GM23338 (cell line): ENCODE results near the gene CTNNAL1. TPM values are rescaled to one million over a fixed set of nuclear protein-coding genes. Genes with fewer than 3 reads are reported as not detected.

ENCODE experiments used
- ATAC-seq: fragments of 200-7000 bp; cut with Tn5 transposase; 3 replicates; pipeline ENCODE4 v1.9.1; 2020
- DNase-seq: peaks from one replicate; pipeline ENCODE4 v3.0.0-alpha.2; 2015; ENCODE audit warnings: low spot score
- H2AFZ ChIP-seq: fragments of 200-600 bp; sonication (generic); 2 replicates; pipeline ENCODE4 v1.8.0; 2016; ENCODE audit warnings: antibody characterized with exemption, mild to moderate bottlenecking, moderate library complexity
- H3F3A ChIP-seq: fragments of 200-600 bp; sonication (generic); replicated peaks from 2 replicates; pipeline ENCODE4 v1.8.0; 2017; ENCODE audit warnings: antibody characterized with exemption, mixed run types, low read depth
- H3K27ac ChIP-seq: fragments of 200-600 bp; sonication (generic); 2 replicates; pipeline ENCODE4 v1.6.1; 2016; ENCODE audit warnings: low read depth
- H3K27me3 ChIP-seq: fragments of 200-600 bp; sonication (generic); 2 replicates; pipeline ENCODE4 v1.8.0; 2016; ENCODE audit warnings: mild to moderate bottlenecking, mixed run types, moderate library complexity; ENCODE audit not compliant: insufficient read depth
- H3K36me3 ChIP-seq: fragments of 200-600 bp; sonication (generic); 2 replicates; pipeline ENCODE4 v1.8.0; 2016; ENCODE audit warnings: mild to moderate bottlenecking; ENCODE audit not compliant: insufficient read depth
- H3K4me1 ChIP-seq: fragments of 200-600 bp; sonication (generic); 2 replicates; pipeline ENCODE4 v1.8.0; 2016; ENCODE audit warnings: mild to moderate bottlenecking, moderate library complexity; ENCODE audit not compliant: insufficient read depth
- H3K4me2 ChIP-seq: fragments of 200-600 bp; sonication (generic); 2 replicates; pipeline ENCODE4 v1.7.1; 2017; ENCODE audit warnings: mixed run types
- H3K4me3 ChIP-seq: fragments of 200-600 bp; sonication (generic); 2 replicates; pipeline ENCODE4 v1.6.1; 2016; ENCODE audit warnings: mixed run types
- H3K79me2 ChIP-seq: fragments of 200-600 bp; sonication (generic); replicated peaks from 2 replicates; pipeline ENCODE4 v1.8.0; 2017; ENCODE audit warnings: mild to moderate bottlenecking; ENCODE audit not compliant: insufficient read depth
- H3K9me2 ChIP-seq: fragments of 200-600 bp; sonication (generic); 2 replicates; pipeline ENCODE4 v1.8.0; 2017; ENCODE audit not compliant: insufficient read depth
- H4K20me1 ChIP-seq: fragments of 200-600 bp; sonication (generic); replicated peaks from 2 replicates; pipeline ENCODE4 v1.8.0; 2017; ENCODE audit warnings: mild to moderate bottlenecking; ENCODE audit not compliant: insufficient read depth
- H3K27ac Mint-ChIP-seq: 2 replicates; pipeline ENCODE4 v1.8.0; 2020; ENCODE audit warnings: inconsistent platforms, mild to moderate bottlenecking, moderate library complexity, mixed read lengths
- H3K27me3 Mint-ChIP-seq: 3 replicates; pipeline ENCODE4 v1.8.0; 2022; ENCODE audit warnings: low read depth, mild to moderate bottlenecking, moderate library complexity, mixed read lengths, inconsistent platforms; ENCODE audit not compliant: insufficient read depth, poor library complexity
- H3K36me3 Mint-ChIP-seq: 3 replicates; pipeline ENCODE4 v1.8.0; 2021; ENCODE audit warnings: low read depth, mild to moderate bottlenecking, inconsistent platforms, moderate library complexity, mixed read lengths
- H3K4me1 Mint-ChIP-seq: 3 replicates; pipeline ENCODE4 v1.8.0; 2020; ENCODE audit warnings: mild to moderate bottlenecking, inconsistent platforms, mixed read lengths
- H3K4me3 Mint-ChIP-seq: 3 replicates; pipeline ENCODE4 v1.8.0; 2021; ENCODE audit warnings: moderate library complexity, mild to moderate bottlenecking, inconsistent platforms, mixed read lengths
- H3K9me3 Mint-ChIP-seq: 3 replicates; pipeline ENCODE4 v1.8.0; 2020; ENCODE audit warnings: moderate library complexity, mild to moderate bottlenecking, inconsistent platforms, mixed read lengths
- CREB1 ChIP-seq: fragments of 250-450 bp; sonication (Bioruptor Pico); IDR thresholded peaks from 2 replicates; pipeline ENCODE4 v1.5.0; 2020; ENCODE audit warnings: low read depth, mild to moderate bottlenecking, moderate library complexity
- CTCF ChIP-seq, 2 experiments: fragments of 200-600 bp in 1 of 2; sonication (generic) in 1 of 2; conservative IDR thresholded peaks; 2 replicates each; pipeline versions ENCODE4 v1.5.1 to v1.6.1; 2016 to 2017; ENCODE audit warnings: antibody characterized with exemption in 2 of 2, low read depth in 2 of 2, mild to moderate bottlenecking in 2 of 2, moderate library complexity in 1 of 2
- EZH2 ChIP-seq: fragments of 200-600 bp; sonication (generic); IDR thresholded peaks from one replicate; pipeline ENCODE4 v1.8.0; 2017; ENCODE audit warnings: antibody characterized with exemption, mild to moderate bottlenecking, low read depth; ENCODE audit not compliant: unreplicated experiment
- EZH2phosphoT487 ChIP-seq: fragments of 200-600 bp; sonication (generic); IDR thresholded peaks from one replicate; pipeline ENCODE4 v1.8.1; 2018; ENCODE audit warnings: antibody characterized with exemption; ENCODE audit not compliant: unreplicated experiment
- JUNB ChIP-seq: IDR thresholded peaks from one replicate; pipeline ENCODE4 v1.6.1; 2016; ENCODE audit warnings: antibody characterized with exemption; ENCODE audit not compliant: unreplicated experiment
- NANOG ChIP-seq: IDR thresholded peaks from 2 replicates; pipeline ENCODE4 v1.6.1; 2016; ENCODE audit warnings: antibody characterized with exemption, borderline replicate concordance
- POLR2AphosphoS5 ChIP-seq: IDR thresholded peaks from 2 replicates; pipeline ENCODE4 v1.6.1; 2016; ENCODE audit warnings: antibody characterized with exemption, low read depth
- STAT1 ChIP-seq: IDR thresholded peaks from one replicate; pipeline ENCODE4 v1.6.1; 2016; ENCODE audit warnings: antibody characterized with exemption; ENCODE audit not compliant: unreplicated experiment
- ZNF114 ChIP-seq: fragments of 250-450 bp; sonication (Bioruptor Pico); IDR thresholded peaks from 2 replicates; pipeline ENCODE4 v1.5.0; 2020; ENCODE audit warnings: mild to moderate bottlenecking, moderate library complexity
- ZNF331 ChIP-seq: fragments of 250-450 bp; sonication (Bioruptor Pico); IDR thresholded peaks from 2 replicates; pipeline ENCODE4 v1.5.0; 2020; ENCODE audit warnings: low read depth, mild to moderate bottlenecking, moderate library complexity
- ZNF462 ChIP-seq: fragments of 250-450 bp; sonication (Bioruptor Pico); IDR thresholded peaks from 2 replicates; pipeline ENCODE4 v1.5.0; 2020; ENCODE audit warnings: mild to moderate bottlenecking, moderate library complexity
- polyA plus RNA-seq: library from polyadenylated mRNA; unstranded; fragments of >200 nt; fragmentation: Nextera tagmentation; extraction: Ambion mirVana; gene quantifications from 2 replicates; pipeline ENCODE4 v1.2.1, GENCODE V29; 2016
- total RNA-seq: library from RNA; depleted of rRNA; stranded (reverse); fragments of >200 nt; shearing (Covaris generic); gene quantifications from 2 replicates; pipeline ENCODE4 v1.2.3, GENCODE V29; 2014
- TF ChIP-seq, protein P1 (sequence below): IDR thresholded peaks from 2 replicates; pipeline ENCODE4 v1.6.1; 2016; ENCODE audit warnings: antibody characterized with exemption
- TF ChIP-seq, protein P2 (sequence below): IDR thresholded peaks from one replicate; pipeline ENCODE4 v1.6.1; 2018; ENCODE audit warnings: antibody characterized with exemption; ENCODE audit not compliant: unreplicated experiment

The CTNNAL1 gene
- total and polyA plus RNA-seq, 2 experiments from 2014 or later: 63.0 to 211 TPM

- Mint-ChIP-seq H3K9me3 (no peaks in the 10 kb centered on the region), H3K36me3 (peaks cover 42% of the 10 kb centered on the region), H3K27ac (no peak overlapping the region), H3K27me3 (peaks cover 1% of the 10 kb centered on the region), H3K4me1 (no peaks in the 10 kb centered on the region), H3K4me3 (no peak overlapping the region)
- no peak overlapping the region for H3K4me2 ChIP-seq
- H3K79me2 ChIP-seq: no peaks in the 10 kb centered on the region
- ATAC-seq (no peak), DNase-seq (no peak)
- H3K9me2 ChIP-seq: no peaks in the 10 kb centered on the region
- no peak for TF ChIP-seq EZH2
- no peak for TF ChIP-seq NANOG
- TF ChIP-seq JUNB: no peak
- TF ChIP-seq STAT1: no peak
- TF ChIP-seq, protein P1, sequence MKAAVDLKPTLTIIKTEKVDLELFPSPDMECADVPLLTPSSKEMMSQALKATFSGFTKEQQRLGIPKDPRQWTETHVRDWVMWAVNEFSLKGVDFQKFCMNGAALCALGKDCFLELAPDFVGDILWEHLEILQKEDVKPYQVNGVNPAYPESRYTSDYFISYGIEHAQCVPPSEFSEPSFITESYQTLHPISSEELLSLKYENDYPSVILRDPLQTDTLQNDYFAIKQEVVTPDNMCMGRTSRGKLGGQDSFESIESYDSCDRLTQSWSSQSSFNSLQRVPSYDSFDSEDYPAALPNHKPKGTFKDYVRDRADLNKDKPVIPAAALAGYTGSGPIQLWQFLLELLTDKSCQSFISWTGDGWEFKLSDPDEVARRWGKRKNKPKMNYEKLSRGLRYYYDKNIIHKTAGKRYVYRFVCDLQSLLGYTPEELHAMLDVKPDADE: no peak
- no peak for TF ChIP-seq ZNF462 (CRISPR knock-in tag)
- no peak for TF ChIP-seq ZNF331 (CRISPR knock-in tag)
- TF ChIP-seq CTCF (conservative IDR thresholded peaks at IDR 0.05; ENCODE audit: low read depth in 2 of 2): no peak
- no peak for TF ChIP-seq POLR2AphosphoS5
- no peak for TF ChIP-seq EZH2phosphoT487
- TF ChIP-seq, protein P2, sequence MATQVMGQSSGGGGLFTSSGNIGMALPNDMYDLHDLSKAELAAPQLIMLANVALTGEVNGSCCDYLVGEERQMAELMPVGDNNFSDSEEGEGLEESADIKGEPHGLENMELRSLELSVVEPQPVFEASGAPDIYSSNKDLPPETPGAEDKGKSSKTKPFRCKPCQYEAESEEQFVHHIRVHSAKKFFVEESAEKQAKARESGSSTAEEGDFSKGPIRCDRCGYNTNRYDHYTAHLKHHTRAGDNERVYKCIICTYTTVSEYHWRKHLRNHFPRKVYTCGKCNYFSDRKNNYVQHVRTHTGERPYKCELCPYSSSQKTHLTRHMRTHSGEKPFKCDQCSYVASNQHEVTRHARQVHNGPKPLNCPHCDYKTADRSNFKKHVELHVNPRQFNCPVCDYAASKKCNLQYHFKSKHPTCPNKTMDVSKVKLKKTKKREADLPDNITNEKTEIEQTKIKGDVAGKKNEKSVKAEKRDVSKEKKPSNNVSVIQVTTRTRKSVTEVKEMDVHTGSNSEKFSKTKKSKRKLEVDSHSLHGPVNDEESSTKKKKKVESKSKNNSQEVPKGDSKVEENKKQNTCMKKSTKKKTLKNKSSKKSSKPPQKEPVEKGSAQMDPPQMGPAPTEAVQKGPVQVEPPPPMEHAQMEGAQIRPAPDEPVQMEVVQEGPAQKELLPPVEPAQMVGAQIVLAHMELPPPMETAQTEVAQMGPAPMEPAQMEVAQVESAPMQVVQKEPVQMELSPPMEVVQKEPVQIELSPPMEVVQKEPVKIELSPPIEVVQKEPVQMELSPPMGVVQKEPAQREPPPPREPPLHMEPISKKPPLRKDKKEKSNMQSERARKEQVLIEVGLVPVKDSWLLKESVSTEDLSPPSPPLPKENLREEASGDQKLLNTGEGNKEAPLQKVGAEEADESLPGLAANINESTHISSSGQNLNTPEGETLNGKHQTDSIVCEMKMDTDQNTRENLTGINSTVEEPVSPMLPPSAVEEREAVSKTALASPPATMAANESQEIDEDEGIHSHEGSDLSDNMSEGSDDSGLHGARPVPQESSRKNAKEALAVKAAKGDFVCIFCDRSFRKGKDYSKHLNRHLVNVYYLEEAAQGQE: no peak
- TF ChIP-seq ZNF114 (CRISPR knock-in tag): no peak
- TF ChIP-seq CREB1 (CRISPR knock-in tag): no peak
- H3K4me1 ChIP-seq: no peaks in the 10 kb centered on the region
- H3K27ac ChIP-seq: no peak overlapping the region
- H3K4me3 ChIP-seq: no peak overlapping the region
- H3F3A ChIP-seq: no peaks in the 10 kb centered on the region
- no peak overlapping the region for H2AFZ ChIP-seq
- peaks cover 3% of the 10 kb centered on the region for H4K20me1 ChIP-seq
- peaks cover 40% of the 10 kb centered on the region for H3K36me3 ChIP-seq
- H3K27me3 ChIP-seq: no peaks in the 10 kb centered on the region
Observed at GRCh38 chr9:108921200-108921599, 92.1 kb downstream of the CTNNAL1 start.
